NK-92 (cell line): ENCODE measurements around the gene GDF10.

ENCODE experiments used
- DNase-seq: peaks from one replicate; lab custom pipeline; 2025; ENCODE audit not compliant: unreplicated experiment; lab: John Stamatoyannopoulos, UW

GDF10 gene

GRCh38 chr10:47331954-47332353, 32.0 kb downstream of the GDF10 start:
- DNase-seq = no peak

DNA sequence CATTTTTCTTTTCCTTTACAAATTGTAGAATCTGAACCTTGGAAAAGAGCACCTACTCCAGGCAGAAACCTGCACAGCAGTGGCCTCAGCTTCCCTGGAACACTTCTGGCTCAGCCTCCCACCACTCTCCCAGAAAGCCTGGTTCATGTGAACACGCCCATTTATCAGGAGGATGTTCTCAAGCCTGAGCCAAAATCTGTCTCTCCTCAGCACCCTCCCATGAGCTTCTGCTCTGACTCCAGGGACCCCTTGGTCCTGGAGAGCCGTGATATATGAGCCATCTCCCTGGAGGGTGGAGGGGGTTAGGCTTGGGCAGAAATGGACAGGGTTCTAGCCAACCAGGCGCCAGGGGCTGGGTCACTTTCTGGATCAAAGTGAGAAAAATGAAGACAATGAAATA, 32.4 kb downstream of the GDF10 start:
- DNase-seq = no peak

- DNase-seq = no peak
These were observed 32.9 kb downstream of the GDF10 start for GRCh38 chr10:47332946-47333345.

- DNase-seq = no peak
These were observed 33.5 kb downstream of the GDF10 start for GRCh38 chr10:47333532-47333931.

- DNase-seq = no peak
These were observed 34.7 kb downstream of the GDF10 start for GRCh38 chr10:47334466-47335295.

GRCh38 chr10:47335906-47336305, 35.9 kb downstream of the GDF10 start:
- no peak for DNase-seq

DNA sequence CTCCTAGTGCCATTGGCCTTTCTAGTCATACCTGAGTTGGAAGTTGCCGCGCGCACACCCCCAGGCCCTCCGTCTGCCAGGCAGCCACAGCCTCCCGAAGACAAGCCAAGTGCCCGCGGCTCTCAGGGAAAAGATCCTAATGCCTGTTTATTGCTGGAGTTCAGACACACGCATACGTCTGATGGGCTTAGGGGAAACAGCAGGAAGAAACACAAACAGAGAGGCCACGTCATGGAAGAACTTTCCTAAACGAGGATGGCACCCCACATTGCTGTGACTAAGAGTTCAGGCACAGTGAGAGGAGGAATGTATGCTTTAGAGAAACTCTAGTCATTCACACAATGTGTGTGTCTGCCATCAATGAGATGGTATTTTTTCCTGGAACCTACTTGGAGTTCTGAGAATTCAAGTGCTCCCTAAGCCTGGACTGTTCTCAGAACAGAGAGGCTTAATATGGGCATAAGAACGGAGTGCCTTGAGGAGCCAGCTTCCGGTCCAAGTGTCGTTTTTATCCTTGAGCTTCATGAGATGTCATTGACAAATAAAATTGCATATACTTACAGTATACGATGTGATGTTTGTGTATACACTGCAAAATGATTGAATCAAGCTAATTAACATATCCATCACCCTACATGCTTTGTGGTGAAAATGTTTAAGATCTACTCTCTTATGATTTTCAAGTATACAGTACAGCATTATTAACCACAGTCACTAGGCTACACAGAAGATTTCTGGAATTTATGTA, 36.6 kb downstream of the GDF10 start:
- no peak for DNase-seq

- DNase-seq = no peak
These were observed 37.3 kb downstream of the GDF10 start for GRCh38 chr10:47337310-47337709.

GRCh38 chr10:47339186-47339735, 39.3 kb downstream of the GDF10 start:
- DNase-seq = no peak

- DNase-seq = no peak
These were observed 40.0 kb downstream of the GDF10 start for GRCh38 chr10:47339759-47340607.

GRCh38 chr10:47340608-47341170, 40.7 kb downstream of the GDF10 start:
- DNase-seq = no peak

DNA sequence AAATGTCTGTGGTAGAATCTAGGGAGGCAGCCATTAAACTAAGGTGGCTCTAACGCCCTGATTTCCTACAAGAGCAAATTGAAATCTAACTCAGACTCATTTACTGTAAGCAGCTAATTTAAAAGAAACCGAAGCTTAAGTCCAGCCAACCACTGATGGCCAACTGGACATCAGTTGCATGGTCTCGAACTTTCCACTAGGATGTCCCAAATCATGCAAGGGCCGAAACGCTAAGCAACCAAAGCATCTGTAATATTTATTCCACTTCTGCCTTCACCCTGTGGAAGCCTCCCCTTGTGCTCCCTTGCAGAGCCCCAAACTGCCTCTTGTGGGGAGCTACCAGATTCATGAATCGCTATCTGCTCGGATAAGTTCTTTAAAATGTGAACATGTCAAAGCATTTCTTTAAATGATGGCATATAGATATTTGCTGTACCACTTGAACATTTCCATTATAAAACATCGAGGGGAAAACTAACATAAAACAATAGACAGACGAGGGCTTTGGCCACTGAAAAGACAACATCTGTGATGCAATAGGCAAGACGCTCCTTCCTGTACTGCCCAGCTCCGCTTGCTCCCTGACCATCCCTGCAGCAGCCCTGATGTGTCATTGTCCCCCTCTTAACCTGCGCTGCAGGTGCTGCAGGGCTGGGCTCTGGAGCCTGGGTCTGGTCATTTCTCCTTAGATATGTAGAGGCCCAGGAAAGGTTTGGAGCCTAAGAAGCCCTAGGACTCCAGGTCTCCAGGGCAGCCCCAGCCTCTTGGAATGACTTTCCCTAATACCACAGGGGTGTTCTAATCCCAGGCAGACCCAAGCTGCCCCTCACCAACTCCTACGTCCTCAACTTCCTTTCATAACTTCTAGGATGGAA, 45.2 kb downstream of the GDF10 start:
- no peak for DNase-seq

- no peak for DNase-seq
These were observed 46.7 kb downstream of the GDF10 start for GRCh38 chr10:47346581-47347302.

DNA sequence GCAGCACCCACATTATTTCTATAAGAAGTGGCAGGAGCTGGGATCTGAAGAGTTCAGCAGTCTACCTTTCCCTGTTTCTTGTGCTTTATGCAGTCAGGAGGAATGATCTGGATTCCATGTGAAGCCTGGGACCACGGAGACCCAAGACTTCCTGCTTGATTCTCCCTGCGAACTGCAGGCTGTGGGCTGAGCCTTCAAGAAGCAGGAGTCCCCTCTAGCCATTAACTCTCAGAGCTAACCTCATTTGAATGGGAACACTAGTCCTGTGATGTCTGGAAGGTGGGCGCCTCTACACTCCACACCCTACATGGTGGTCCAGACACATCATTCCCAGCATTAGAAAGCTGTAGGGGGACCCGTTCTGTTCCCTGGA, 47.3 kb downstream of the GDF10 start:
- no peak for DNase-seq

GRCh38 chr10:47348138-47348651, 48.2 kb downstream of the GDF10 start, which contains the start of gene RBP3:
Gene RBP3 (plus strand): TSS chr10:47348363. CDS start chr10:47348485, 122 bp downstream.
- no peak for DNase-seq

- DNase-seq = no peak
These were observed 48.9 kb downstream of the GDF10 start for GRCh38 chr10:47348661-47349470.

- DNase-seq = no peak
These were observed 49.5 kb downstream of the GDF10 start for GRCh38 chr10:47349516-47349915.

- no peak for DNase-seq
These were observed 50.0 kb downstream of the GDF10 start for GRCh38 chr10:47349941-47350371.
